GM18873 (cell line): ENCODE results near the gene COA8.
A peak's percentile ranks its signal among the peaks of the same experiment; 100 is the strongest.
"Not testable (repeated sequence)": the region's sequence is repeated elsewhere in the genome, so short reads cannot be mapped to it uniquely, and the experiment has no call there.

Source experiments
- ATAC-seq: cut with Tn5 transposase; IDR thresholded peaks from one replicate; pipeline ENCODE4 v1.9.1; 2021; ENCODE audit warnings: mild to moderate bottlenecking, moderate library complexity, moderate number of reproducible peaks; ENCODE audit not compliant: unreplicated experiment, low FRiP score

COA8 gene

DNA sequence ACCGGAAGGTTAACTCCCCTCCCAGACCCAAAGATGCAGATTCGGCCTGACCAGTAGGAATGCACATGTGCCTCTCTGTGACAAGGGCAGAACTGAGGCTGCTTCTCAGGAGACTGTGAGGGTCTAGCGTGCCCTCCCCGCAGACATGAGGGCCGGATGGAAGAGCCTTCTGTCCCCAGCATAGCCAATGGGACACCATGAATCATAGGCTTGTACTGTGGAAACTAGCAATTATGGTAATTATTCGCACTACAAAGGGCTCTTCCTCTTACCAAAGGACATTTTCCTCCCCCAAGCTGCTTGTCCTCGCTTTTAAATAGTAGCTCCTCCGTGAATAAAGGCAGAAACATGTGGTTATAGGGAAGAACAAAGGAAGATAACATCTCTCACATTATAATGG is 6.2 kb downstream of the COA8 start:
- no peak for ATAC-seq

GRCh38 chr14:103569408-103569807 is 6.6 kb downstream of the COA8 start:
- no peak for ATAC-seq

GRCh38 chr14:103574104-103574503 is 11.3 kb downstream of the COA8 start:
- ATAC-seq: no peak

- ATAC-seq: no peak
Measured at GRCh38 chr14:103574707-103575285, 12.0 kb downstream of the COA8 start.

- ATAC-seq: no peak
Measured at GRCh38 chr14:103576371-103577024, 13.7 kb downstream of the COA8 start.

- no peak for ATAC-seq
Measured at GRCh38 chr14:103578401-103579075, 15.8 kb downstream of the COA8 start.

DNA sequence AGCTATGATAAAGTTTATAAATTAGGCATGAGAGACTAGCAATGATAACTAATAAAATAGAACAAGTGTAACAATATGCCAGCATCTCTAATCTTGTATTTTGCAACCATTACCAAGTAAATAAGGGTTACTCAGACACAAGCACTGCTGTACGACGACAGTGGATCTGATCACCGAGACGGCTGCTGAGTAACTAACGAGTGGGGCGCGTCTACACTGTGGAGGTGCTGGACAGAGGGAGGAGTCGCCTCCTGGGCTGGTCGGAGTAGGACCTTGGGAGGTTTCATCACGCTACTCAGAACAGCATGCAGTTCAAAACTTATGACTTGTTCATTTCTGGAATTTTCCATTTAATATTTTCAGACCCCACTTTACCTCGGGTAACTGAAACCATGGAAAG is 18.4 kb downstream of the COA8 start:
- no peak for ATAC-seq

DNA sequence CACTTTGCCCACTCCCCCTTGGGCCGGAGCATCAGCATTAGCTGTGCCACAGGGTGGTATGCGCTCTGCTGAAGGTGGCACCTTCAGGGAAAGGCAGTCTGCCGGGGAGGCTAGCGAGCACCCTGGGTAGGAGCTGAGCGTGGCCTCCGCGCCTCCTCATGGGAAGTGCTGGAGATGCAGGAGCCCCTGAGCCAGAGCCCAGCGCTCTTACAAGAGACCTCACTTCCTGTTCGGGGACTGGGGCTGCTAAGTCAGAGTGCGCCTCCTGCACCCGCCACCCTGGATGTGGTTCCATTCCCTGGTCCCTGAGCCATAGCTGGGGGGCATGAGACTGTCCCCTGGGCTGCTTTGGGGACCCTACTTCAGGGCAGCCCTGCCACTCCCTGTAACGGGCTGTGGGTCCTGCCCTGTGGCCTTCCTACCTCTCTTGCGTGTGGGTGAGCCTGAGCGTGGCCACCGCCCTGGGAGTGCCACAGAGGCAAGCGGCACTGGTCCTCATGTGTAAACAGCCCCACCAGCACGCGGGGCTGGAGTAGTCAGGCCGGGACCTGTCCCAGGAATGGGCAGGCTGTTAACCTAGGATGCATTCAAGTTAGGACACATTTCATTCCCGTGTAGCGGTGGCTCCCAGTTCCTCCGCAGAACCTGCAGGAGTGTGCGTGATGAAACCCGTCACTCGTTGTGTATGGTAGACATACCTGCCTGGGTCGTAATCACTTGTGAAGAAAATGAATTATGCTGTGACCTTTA is 19.4 kb downstream of the COA8 start:
- ATAC-seq: no peak

- no peak for ATAC-seq
Measured at GRCh38 chr14:103584326-103584915, 21.7 kb downstream of the COA8 start.

- ATAC-seq: peak; percentile 87
Measured at GRCh38 chr14:103593577-103593976, 30.8 kb downstream of the COA8 start.

- ATAC-seq: no peak
Measured at GRCh38 chr14:103594265-103594664, 31.5 kb downstream of the COA8 start.

DNA sequence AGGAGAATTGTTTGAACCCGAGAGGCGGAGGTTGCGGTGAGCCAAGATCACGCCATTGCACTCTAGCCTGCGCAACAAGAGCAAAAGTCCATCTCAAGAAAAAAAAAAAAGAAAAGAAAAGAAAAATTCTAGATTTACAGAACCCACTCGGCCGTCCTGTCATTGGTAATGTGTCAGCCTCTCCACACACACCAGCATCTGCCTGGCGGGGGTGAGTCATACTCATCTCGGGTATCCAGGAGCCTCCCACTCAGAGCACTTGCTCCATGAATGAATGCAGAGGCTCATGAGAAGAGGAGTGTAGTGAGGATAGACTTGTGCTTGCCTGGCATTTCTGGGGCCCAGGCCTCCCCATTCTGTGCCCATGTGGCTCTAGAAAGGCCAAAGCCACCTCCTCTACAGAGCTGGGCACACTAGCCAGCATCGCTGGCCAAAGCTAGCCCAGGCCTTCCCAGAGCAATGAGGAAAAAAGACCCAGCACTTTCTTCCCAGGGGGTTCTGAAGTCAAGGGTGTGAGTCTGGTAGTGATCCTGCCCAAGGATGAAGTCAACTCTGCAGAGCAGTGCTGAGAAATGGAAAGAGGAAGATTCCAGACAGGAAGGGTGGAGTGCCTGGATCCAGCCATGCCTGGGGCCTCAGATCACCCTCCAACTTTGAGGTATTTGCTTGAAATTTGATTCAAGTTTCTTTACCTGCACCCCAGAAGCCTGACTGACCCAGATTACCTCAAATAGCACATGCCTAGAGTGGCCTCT is 35.0 kb downstream of the COA8 start:
- no peak for ATAC-seq

GRCh38 chr14:103600503-103600902 is 37.7 kb downstream of the COA8 start:
- ATAC-seq: no peak

DNA sequence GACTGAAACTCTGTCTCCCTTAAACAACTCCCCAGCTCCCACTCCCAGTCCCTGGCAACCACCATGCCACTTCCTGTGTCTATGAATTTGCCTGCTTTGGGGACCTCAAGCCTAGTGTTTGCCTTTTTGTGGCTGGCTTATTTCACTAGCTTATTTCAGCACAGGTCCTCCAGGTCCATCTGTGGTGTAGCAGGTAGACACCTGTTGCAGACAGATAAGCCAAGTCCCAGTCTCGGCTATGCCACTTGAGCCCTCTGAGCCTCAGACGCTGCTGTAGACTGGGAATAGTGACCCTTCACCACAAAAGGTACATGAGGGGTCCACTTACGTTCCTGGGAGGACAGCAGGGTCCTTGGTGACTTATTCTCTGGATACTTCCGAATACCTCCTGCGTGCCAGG is 41.9 kb downstream of the COA8 start:
- ATAC-seq: no peak

DNA sequence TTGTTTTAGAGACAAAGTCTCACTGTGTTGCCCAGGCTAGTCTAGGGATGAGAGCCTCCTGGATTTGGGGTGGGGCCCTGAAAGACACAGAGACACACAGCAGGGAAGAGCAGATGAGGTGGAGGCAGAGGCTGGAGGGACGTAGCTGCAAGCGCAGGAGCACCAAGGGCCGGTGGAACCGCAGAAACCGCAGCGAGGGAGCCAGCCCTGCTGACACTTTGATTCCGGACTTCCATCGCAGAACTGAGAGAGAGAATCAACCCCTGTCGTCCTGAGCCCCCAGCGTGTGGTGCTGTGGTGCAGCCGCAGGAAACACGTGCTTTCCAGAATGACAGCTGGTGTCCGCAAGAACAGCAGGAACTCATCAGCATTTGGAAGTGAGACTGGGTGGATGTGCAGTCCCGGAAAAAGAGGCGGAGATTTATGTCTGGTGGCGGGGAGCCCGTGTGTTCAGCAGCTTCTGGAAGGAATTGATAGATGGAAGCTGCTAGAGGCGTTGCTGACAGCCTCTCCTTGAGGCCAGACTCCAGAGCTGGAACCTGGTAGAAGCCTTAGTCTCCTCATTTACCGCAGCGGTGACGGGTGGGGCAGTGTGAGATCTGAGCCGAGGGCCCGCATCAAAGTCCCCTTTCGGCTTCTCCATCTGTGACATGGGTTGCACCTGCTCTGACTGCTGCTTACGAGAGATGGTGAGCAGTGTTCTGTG is 44.4 kb downstream of the COA8 start:
- ATAC-seq: no peak

- ATAC-seq: no peak
Measured at GRCh38 chr14:103607822-103608221, 45.1 kb downstream of the COA8 start.

- ATAC-seq: not testable (repeated sequence)
Measured at GRCh38 chr14:103609081-103609480, 46.3 kb downstream of the COA8 start.

DNA sequence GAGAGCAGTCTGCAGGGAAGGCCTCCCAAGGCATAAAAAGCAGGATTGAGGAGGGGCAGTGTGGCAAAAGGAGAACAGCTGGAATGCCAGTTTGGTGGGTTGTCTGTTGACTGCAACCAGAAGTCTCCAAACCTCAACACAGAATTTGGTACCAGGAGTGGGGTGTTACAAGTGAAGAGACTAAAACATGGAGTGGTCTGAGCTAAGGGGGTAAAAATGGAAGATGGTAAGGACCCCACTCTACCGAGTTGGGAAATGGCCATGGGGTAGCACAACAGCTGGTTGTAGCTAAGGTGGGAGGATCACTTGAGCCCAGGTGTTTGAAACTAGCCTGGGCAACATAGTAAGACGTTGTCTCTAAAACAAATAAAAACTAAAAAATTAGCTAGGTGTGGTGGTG is 48.5 kb downstream of the COA8 start:
- ATAC-seq: no peak

- ATAC-seq: no peak
Measured at GRCh38 chr14:103613517-103613916, 50.8 kb downstream of the COA8 start.
